GM19463 (cell line): Measurements from ENCODE around the gene SLC22A7.
"Not testable (repeated sequence)": the region's sequence is repeated elsewhere in the genome, so short reads cannot be mapped to it uniquely, and the experiment has no call there.

Experiments used
- ATAC-seq: cut with Tn5 transposase; IDR thresholded peaks from one replicate; pipeline ENCODE4 v1.9.1; 2021; ENCODE audit warnings: mild to moderate bottlenecking, moderate library complexity; ENCODE audit not compliant: unreplicated experiment

SLC22A7 gene

DNA sequence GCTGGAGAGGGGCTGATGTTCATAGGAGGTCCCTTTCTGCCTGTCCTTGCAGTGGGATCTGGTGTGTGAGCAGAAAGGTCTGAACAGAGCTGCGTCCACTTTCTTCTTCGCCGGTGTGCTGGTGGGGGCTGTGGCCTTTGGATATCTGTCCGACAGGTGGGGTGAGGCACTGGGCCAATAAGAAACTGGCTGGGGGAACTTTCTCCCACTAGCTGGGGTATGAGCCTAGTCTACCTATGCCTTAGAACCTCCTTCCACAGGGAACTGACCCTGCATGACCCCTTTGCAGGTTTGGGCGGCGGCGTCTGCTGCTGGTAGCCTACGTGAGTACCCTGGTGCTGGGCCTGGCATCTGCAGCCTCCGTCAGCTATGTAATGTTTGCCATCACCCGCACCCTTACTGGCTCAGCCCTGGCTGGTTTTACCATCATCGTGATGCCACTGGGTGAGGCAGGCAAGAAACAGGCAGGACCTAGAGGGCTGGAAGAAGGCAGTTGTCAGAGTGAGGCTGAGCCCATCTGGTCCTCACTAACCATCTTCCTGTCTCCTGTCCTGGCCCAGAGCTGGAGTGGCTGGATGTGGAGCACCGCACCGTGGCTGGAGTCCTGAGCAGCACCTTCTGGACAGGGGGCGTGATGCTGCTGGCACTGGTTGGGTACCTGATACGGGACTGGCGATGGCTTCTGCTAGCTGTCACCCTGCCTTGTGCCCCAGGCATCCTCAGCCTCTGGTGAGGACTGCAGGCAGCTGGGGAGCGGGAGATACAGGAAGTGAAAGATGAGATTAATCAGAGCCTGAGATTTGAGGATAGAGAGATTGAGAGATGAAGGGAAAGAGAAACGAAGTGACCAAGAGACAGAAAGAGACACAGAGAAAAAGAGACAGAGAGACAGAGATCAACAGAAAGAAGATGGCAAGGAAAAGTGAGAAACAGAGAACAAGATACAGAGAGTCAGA is 1.6 kb downstream of the SLC22A7 start:
- ATAC-seq: no peak

DNA sequence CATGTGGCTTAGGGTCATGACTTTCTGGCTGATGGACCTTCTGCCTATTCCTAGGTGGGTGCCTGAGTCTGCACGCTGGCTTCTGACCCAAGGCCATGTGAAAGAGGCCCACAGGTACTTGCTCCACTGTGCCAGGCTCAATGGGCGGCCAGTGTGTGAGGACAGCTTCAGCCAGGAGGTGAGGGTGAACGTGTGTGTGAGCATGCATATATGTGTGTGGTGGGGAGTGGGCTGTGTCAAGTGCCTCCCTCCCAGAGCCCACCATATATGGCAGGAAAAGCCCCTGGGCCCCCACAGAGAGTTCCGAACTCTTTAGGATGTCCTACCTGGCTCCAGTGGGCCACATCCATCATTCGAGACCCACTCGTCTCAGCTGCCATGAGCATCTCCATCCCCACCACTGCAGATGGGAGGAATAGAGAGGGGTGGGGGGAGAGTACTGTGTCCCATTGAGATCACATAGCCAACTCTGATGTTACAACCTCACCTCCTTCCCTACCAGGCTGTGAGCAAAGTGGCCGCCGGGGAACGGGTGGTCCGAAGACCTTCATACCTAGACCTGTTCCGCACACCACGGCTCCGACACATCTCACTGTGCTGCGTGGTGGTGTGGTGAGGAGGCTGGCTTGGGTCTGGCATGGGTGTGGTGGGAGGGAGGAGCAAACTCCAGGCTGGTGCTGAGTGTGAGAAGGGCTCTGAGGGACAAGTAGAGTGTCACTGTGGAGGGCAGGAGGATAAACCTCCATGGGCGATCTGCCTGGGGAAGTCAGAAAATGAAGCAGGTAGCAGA is 3.2 kb downstream of the SLC22A7 start:
- no peak for ATAC-seq

DNA sequence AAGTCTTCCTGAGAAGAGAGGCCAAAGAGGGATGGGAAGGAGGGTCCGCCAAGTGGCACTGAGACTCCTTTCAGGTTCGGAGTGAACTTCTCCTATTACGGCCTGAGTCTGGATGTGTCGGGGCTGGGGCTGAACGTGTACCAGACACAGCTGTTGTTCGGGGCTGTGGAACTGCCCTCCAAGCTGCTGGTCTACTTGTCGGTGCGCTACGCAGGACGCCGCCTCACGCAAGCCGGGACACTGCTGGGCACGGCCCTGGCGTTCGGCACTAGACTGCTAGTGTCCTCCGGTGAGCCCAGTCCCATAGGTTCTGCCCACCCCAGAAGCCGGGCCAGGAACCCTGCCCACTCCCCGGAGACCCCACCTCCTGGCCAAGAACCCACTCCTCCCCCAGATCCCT is 4.1 kb downstream of the SLC22A7 start:
- ATAC-seq: no peak

DNA sequence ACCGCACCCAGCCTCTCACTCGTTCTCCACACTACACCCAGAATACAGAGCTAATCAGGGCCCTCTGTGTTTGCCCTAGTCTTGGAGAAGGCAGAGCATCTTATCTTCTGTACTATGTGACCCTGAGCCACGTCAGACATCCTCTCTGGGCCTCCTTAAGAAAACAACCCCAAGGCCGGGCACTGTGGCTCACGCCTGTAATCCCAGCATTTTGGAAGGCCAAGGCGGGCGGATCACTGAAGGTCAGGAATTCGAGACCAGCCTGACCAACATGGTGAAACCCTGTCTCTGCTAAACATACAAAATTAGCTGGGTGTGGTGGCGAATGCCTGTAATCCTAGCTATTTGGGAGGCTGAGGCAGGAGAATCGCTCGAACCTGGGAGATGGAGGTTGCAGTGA is 4.9 kb downstream of the SLC22A7 start:
- not testable (repeated sequence) for ATAC-seq

DNA sequence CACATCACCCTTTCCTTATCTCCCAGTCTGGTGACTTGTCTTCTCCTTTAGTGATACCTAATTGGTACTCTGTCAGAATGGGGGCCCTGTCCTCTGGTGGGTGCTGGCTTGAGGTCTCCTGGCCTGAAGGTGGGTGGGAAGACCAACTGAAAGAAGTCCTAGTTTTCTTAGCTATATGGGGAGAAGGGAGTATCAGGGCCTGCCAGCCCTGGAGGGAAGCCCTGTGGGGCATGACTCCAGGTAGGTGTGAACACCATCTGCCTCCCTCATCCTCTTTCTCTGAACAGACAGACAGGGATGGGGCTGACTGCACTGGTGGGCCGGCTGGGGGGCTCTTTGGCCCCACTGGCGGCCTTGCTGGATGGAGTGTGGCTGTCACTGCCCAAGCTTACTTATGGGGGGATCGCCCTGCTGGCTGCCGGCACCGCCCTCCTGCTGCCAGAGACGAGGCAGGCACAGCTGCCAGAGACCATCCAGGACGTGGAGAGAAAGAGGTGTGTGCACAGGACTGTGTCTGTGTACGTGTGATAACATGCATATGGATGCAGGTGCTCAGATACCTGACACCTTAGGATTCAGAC is 5.8 kb downstream of the SLC22A7 start:
- no peak for ATAC-seq

DNA sequence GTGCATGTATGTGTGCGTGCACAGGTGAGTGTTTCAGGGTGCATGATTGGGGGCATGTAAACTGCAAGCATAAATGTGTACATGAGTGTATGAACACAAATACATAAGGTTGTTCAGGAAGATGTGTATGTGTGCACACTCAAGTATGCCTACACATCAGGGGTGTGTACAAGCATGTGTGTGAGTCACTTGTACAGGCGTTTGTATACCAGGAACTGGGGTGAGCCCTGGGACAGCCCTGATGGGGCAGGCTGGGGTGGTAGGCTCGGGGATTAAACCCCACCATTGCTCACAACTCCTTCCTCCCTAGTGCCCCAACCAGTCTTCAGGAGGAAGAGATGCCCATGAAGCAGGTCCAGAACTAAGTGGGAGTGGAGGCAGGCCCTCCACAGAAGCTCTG is 6.3 kb downstream of the SLC22A7 start:
- ATAC-seq: no peak

DNA sequence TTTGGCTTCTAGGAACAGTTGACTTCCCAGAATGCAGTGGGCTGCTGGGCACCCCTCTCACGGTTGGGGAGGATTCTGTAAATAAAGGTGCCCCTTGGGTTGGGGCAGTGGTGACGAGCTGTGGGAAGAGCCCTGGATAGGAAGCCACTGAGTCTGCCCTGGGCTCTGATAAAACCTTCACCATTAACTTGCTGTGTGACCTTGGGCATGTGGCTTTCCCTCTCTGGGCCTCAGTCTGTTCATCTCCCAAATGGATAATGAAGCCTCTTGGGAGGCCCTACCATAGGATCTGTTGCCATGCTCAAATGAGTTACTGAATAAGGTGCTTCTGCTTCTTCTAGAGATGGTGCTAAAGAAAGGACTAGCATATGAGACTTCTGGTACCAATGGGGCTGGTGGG is 6.8 kb downstream of the SLC22A7 start:
- ATAC-seq: no peak

DNA sequence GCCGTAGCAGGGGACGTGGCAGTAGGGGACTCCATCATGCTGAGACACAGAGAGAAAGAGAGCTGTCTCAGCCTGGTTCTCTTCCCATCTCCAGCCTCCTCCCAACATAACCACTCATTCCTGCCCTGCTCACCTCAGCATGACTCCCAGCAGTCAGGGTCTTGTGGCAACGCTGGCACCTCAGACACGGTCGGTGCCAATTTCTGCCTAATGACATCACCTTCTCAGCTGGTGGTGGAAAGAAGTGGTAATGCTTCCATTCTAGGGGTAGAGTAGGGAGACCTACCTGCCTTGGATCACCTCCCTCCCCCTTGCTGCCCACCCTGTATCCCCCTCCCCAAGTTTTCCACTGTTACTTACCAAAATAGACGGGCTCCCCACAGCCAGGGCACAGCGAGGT is 8.0 kb downstream of the SLC22A7 start:
- ATAC-seq: no peak

DNA sequence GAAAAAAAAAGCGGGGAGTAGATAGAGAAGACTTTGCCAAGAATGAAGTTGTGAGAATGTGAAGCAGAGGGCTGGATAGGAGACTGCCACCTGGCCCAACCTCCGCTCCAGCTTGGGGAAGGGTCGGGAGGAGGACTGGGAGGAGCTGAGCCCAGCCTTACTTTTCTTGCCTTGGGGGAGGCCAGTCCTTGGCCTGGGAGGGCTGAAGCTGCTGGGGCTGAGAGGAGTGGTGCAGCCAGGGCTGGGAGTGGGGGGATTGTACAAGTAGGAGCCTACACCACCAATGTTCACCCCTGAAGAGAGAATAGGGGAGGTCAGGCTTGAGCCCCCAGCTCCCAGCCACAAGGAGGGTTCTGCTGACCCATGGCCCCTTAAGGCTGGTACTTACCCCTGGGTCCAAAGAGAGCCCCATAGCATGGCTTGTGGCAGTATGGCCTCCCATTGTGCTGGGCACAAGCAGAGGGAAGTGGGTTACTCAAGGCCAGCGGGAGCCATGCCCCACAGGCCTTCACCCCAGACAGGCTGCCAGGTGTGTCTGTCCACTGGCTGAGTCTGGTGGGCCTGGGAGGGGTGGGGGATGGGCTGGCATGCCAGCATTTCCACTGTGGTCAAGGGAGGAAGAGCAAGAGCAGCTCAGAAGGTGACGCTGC is 9.5 kb downstream of the SLC22A7 start:
- ATAC-seq: no peak

DNA sequence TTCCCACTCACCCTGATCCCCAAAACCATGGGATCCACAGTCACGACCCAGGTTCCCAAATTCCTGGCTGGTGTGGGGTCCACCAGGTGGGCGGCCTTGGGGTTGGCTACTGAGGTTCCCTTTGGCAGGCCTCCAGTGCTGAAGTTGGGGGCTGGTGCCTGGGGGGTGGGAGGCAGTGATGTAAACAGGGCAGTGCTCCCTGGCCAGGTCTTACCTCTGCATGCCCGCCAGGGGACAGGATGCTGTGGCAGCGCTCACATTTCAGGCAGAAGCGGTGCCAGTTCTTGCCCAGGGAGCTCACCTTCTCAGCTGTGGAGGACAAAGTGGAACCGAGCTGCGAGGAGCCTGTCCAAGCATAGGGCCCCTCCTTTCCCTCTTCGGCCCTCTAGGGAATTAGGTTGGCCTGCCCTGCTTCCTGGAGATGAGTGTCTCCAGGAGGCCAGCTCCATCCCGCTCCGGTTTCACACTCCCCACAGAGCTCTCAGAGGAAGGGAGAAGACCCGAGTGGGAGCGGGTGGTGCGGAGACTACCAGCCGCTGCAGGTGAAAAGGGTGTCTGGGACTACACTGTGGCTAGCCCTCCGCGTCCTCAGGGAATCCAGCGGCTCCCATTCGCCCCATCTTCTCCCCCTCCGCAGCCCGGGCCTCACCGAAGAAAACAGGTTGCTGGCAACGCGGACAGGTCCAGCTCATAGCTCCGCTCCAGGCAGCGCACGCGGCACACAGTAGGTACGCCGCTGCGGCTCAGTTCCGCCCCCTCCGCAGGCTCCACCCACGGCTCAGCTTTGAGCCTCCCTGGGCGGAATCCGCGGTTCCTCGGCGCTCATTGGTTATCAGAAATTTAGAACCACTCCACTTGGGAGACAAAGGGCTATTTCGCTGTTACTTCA is 10.3 kb downstream of the SLC22A7 start, which contains the start of gene CRIP3:
Gene CRIP3, minus strand, starts transcription at position 726 of the 889 bp plus-strand sequence. Its CDS starts 34 bp downstream, at position 692.
- peak; percentile 73 for ATAC-seq

DNA sequence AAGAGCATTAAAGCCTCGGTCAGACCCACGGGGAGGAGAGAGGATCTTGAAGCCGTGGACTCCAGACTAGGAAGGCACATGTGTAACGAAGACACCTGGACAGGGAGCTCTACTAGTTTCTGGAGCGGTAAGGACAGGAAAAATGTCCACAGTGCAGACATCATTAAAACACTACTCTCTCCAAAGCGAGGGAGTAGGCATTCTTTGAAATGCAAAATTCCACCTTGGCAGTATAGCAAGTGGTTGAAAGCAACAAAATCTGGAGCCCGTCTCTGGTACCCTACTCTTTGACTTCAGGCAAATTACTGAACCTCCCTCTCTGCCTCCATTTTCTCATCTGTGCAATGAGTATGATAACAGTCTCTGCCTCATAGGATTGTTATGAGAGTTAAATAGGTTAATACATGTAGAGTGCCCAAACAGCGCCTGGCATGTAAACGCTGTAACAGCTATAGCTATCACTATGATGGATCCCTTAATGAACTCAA is 11.0 kb downstream of the SLC22A7 start:
- ATAC-seq: no peak

DNA sequence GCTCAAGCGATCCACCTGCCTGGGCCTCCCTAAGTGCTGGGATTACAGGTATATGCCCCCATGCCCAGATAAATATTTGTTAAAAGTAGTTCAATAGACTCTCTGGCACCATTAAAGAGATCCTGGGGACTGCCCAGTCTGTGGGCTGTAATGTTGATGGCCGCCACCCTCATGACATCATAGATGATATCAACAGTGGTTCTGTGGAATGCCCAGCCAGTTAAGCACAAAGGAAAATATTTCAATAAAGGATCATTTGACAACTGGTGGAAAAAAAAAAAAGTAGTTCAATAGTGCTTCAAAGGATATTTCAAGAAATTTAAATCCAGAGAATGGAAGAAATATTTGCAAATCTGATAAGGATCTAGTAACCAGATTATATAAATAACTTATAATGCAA is 12.1 kb downstream of the SLC22A7 start:
- no peak for ATAC-seq

DNA sequence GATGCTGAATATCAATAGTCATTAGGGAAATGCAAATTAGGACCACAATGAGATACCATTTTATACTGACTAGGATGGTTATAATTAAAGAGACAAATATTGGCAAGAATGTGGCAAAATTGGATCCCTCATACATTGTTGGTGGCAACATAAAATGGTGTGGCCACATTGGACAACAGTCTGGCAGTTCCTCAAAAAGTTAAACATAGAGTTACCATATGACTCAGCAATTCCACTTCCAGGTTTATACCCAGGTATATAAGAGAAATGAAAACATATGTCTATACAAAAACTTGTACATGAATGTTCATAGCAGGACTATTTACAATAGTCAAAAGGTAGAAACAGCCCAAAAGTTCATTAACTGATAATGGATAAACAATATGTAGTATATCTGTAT is 12.6 kb downstream of the SLC22A7 start:
- ATAC-seq: no peak

DNA sequence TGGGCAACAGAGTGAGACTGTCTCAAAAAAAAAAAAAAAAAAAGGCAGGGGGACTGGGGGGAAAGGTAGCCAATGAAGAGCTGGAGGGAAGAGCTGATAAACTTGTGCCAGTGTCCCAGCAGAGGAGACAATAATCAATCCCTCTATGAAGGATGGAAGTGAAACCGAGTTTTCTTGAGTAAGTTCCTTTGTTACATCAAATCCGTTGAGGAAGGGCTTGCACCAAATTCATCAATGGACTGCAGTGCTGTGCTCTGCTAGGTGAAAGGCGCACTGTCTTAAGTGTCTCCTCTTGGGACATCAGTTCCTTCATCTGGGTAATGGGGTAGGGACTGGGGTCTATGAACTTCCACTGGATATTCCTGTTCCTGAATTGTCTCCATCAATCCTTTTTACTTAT is 13.6 kb downstream of the SLC22A7 start:
- no peak for ATAC-seq

DNA sequence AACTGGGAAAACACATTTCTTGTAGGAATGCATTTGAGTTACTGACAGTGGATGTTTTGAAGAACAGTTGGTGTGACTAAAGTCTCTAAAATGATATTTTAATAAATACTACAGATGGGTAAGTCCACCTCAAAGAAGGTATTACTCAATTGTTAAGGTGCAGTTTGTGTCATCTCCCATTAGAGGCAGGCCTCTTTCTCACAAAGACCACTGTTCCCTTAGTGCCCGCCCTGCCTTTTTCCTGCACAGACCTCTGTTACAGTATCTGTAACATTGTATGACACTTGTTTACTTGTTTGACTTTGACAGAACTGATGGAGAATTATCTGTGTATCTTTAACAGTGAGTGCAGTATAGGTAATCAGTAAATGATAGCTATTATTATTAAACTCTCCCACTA is 15.8 kb downstream of the SLC22A7 start:
- no peak for ATAC-seq

DNA sequence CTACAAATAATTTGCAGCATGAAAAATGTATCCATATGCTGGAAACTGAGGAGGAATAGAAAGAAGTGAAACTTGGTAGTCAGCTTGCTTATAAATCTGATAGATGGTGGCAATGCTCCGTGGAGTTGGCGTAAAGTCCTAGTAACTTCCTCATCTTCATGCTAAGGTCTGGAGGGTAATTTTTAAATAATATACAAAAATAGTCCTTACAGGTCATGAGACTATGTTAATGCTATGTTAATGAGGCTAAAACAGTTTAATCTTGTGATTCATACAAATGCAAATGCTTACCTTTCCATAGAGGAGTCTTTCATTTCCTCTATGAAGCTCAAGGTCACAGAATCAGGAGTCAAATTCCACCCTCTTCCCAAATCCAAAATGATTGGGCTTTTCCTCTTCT is 20.0 kb downstream of the SLC22A7 start:
- no peak for ATAC-seq

DNA sequence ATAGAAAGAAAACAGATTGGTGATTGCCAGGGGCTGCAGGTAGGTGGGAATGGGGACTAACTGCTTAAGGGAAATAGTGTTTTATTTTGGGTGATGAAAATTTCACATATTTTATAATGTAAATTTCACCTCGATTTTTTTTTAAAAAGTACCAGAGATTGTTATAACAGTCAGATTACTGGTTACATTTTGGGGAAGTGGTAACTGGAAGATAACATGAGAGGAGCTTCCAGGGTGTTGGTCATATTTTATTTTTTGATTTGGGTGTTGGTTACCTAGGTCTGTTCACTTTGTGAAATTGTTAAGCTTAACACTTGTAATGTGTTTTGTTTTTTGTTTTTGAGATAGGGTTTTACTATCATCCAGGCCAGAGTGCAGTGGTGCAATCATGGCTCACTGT is 27.8 kb downstream of the SLC22A7 start:
- ATAC-seq: no peak

DNA sequence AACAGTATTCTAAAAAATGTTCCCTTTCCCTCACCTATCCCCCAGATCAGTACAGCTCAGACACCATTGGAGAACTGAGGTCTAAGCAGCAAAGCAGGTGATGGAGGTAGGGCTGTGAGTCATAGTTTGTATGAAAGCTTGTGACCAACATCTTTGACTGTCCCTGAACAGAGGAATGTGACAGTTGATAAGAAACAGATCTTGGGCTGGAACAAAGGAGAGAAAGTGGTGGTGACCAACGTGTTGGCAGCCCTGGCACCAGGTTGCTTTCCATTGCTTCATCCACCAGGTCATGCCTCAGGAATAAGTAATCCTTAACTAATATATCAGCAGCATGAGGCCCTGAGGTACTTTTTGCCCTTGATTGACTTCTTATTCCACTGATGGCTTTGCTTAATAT is 30.5 kb downstream of the SLC22A7 start:
- ATAC-seq: no peak

DNA sequence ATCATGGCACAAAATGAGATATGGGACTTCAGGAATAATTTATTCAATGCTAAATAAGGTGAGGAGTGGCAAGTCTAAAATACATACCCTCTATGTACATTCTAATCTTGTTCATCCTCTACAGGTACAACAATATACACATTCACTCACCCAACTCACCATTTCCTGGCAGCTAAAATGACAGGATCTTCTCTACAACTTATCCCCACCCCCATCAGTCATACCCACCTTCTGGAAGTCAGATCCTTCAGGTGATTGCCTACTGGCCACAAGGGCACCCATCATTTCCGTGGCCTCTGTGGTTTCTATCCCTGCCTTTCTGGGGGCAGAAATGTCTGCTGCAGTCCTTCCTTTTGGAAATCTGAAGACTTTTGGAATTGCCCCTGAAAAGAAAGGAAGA is 33.4 kb downstream of the SLC22A7 start:
- ATAC-seq: no peak

DNA sequence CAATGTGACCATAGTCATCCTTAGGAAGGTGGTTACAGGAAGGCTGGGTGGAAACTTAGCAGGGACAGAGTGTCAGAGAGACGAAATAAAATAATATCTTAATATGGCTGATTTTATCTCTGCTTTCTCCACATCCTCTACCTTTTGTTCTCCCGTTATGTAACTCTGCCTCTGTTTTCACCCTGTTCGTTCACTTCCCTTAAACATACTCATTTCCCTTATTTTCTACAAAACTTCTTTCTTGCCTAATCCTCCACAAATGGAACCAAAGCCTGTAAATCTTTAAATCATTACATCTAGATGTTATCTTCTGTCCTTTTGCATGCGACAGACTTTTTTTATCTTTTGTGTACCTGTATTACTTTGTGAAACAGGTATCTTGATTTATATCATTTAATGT is 33.8 kb downstream of the SLC22A7 start:
- no peak for ATAC-seq
